DND-41 (cell line): ENCODE results near the gene ACTL10.
A peak's percentile ranks its signal among the peaks of the same experiment; 100 is the strongest.

Experiments
- CTCF ChIP-seq: IDR thresholded peaks from 2 replicates; pipeline ENCODE4 v1.5.1; 2012; ENCODE audit warnings: borderline replicate concordance, low read length, moderate library complexity, mild to moderate bottlenecking; ENCODE audit not compliant: poor library complexity, severe bottlenecking; ENCODE audit errors: extremely low read depth
- EZH2 ChIP-seq: IDR thresholded peaks from 3 replicates; pipeline ENCODE4 v1.6.1; 2012; ENCODE audit warnings: borderline replicate concordance, low read depth, mild to moderate bottlenecking, moderate library complexity, low read length, inconsistent platforms; ENCODE audit not compliant: severe bottlenecking

- TF ChIP-seq EZH2: no peak
- TF ChIP-seq CTCF: peak; percentile 46
Observed at GRCh38 chr20:33686100-33686983, 19.6 kb downstream of the ACTL10 start, which contains the start of gene E2F1.
